OCI-LY7 (cell line): ENCODE measurements around the gene SMARCAD1. TPM values are rescaled to one million over a fixed set of nuclear protein-coding genes. Genes with fewer than 3 reads are reported as not detected.

Experiments used
- BruUV-seq: library from RNA; stranded (reverse); fragments of 400-500 nt; replicated peaks from 2 replicates; lab custom pipeline; 2021; lab: Mats Ljungman, UMichigan
- CTCF ChIA-PET: fragments of 300-600 bp; sonication (Branson Sonifier 250); formaldehyde crosslinking; loops from one replicate; lab custom pipeline; 2022; ENCODE audit warnings: antibody characterized with exemption; ENCODE audit not compliant: unreplicated experiment; lab: Charles Lee
- POLR2A ChIA-PET: fragments of 300-600 bp; sonication (Branson Sonifier 250); formaldehyde crosslinking; loops from one replicate; lab custom pipeline; 2022; ENCODE audit warnings: antibody characterized with exemption; lab: Charles Lee
- DNase-seq: peaks from one replicate; pipeline ENCODE4 v3.0.0-alpha.2; 2015; ENCODE audit warnings: low spot score
- H2AFZ ChIP-seq: fragments of 200-600 bp; sonication (generic), shearing (Covaris generic); 2 replicates; pipeline ENCODE4 v1.6.1; 2014; ENCODE audit warnings: mild to moderate bottlenecking, antibody characterized with exemption, low read length, moderate library complexity
- H3K27ac ChIP-seq: fragments of 200-600 bp; sonication (generic); 2 replicates; pipeline ENCODE4 v1.5.1; 2014; ENCODE audit warnings: mixed run types, low read depth, mild to moderate bottlenecking, moderate library complexity, low read length, inconsistent platforms; ENCODE audit not compliant: poor library complexity, severe bottlenecking
- H3K36me3 ChIP-seq: fragments of 200-600 bp; sonication (generic); 2 replicates; pipeline ENCODE4 v1.6.1; 2014; ENCODE audit warnings: mild to moderate bottlenecking, antibody characterized with exemption, low read length, moderate library complexity, mixed read lengths; ENCODE audit not compliant: insufficient read depth
- H3K4me1 ChIP-seq: fragments of 200-600 bp; sonication (generic); 2 replicates; pipeline ENCODE4 v1.5.1; 2014; ENCODE audit warnings: mild to moderate bottlenecking, low read length; ENCODE audit not compliant: insufficient read depth, poor library complexity, severe bottlenecking
- H3K4me2 ChIP-seq: fragments of 200-600 bp; sonication (generic); 2 replicates; pipeline ENCODE4 v1.6.1; 2014; ENCODE audit warnings: mild to moderate bottlenecking, low read length
- H3K4me3 ChIP-seq: fragments of 200-600 bp; sonication (generic); 2 replicates; pipeline ENCODE4 v1.5.1; 2014; ENCODE audit warnings: mild to moderate bottlenecking, low read depth, low read length; ENCODE audit not compliant: poor library complexity, severe bottlenecking
- H3K79me2 ChIP-seq: fragments of 200-600 bp; sonication (generic); 2 replicates; pipeline ENCODE4 v1.6.1; 2016; ENCODE audit warnings: low read depth, mild to moderate bottlenecking, low read length, moderate library complexity, mixed read lengths; ENCODE audit not compliant: insufficient read depth
- H3K9me2 ChIP-seq: fragments of 200-600 bp; sonication (generic); 2 replicates; pipeline ENCODE4 v1.6.1; 2016; ENCODE audit warnings: mild to moderate bottlenecking, low read length, mixed read lengths; ENCODE audit not compliant: insufficient read depth
- H3K9me3 ChIP-seq: fragments of 200-600 bp; sonication (generic); 2 replicates; pipeline ENCODE4 v1.6.1; 2014; ENCODE audit warnings: mild to moderate bottlenecking, mixed run types, low read length, mixed read lengths
- H4K20me1 ChIP-seq: fragments of 200-600 bp; sonication (generic); 2 replicates; pipeline ENCODE4 v1.6.1; 2014; ENCODE audit warnings: mild to moderate bottlenecking, antibody characterized with exemption, low read length, moderate library complexity, mixed read lengths; ENCODE audit not compliant: insufficient read depth
- EZH2phosphoT487 ChIP-seq: fragments of 200-600 bp; sonication (generic); IDR thresholded peaks from 2 replicates; pipeline ENCODE4 v1.6.1; 2018; ENCODE audit warnings: low read depth, borderline replicate concordance, mild to moderate bottlenecking, mixed run types, antibody characterized with exemption, low read length, moderate library complexity, mixed read lengths
- intact Hi-C: fragments of 100-400 bp; cut with micrococcal nuclease; formaldehyde crosslinking; loops from one replicate; pipeline ENCODE4 v1.10.0; 2022; ENCODE audit not compliant: unreplicated experiment
- total RNA-seq, 2 experiments: library from RNA; depleted of rRNA in 1 of 2; stranded (reverse); fragments of >200 nt in 1 of 2; shearing (Covaris generic) in 1 of 2; gene quantifications; 2 replicates each; pipeline ENCODE4 v1.2.3, GENCODE V29; 2014 to 2022
- TF ChIP-seq, protein P1 (sequence below): fragments of 200-600 bp; sonication (generic); conservative IDR thresholded peaks from 2 replicates; pipeline ENCODE4 v1.5.1; 2014; ENCODE audit warnings: mild to moderate bottlenecking, antibody characterized with exemption, low read length, moderate library complexity, mixed read lengths

The SMARCAD1 gene
- total RNA-seq, 2 experiments from 2014 or later: 29.9 to 47.5 TPM

DNA sequence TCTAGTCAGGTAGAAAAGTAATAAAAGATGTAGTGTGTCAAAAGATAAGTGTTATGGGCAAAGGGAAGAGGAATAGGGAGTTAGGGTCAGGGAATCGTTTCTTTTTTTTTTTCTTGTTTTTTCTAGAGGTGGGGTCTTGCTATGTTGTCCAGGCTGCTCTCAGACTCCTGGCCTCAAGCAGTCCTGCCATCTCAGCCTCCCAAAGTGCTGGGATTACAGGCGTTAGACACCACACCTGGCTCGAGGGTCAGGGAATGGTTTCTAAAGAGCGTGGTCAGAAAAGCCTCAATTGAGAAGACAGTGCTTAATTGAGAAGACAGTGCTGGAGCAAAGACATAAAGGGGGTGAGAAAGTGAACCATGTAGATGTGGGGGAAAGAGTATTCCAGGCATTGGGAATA, 19.1 kb downstream of the SMARCAD1 start:
- no peak overlapping the region for H2AFZ ChIP-seq
- no peaks in the 10 kb centered on the region for H3K9me3 ChIP-seq
- TF ChIP-seq EZH2phosphoT487: no peak
- TF ChIP-seq, protein P1, sequence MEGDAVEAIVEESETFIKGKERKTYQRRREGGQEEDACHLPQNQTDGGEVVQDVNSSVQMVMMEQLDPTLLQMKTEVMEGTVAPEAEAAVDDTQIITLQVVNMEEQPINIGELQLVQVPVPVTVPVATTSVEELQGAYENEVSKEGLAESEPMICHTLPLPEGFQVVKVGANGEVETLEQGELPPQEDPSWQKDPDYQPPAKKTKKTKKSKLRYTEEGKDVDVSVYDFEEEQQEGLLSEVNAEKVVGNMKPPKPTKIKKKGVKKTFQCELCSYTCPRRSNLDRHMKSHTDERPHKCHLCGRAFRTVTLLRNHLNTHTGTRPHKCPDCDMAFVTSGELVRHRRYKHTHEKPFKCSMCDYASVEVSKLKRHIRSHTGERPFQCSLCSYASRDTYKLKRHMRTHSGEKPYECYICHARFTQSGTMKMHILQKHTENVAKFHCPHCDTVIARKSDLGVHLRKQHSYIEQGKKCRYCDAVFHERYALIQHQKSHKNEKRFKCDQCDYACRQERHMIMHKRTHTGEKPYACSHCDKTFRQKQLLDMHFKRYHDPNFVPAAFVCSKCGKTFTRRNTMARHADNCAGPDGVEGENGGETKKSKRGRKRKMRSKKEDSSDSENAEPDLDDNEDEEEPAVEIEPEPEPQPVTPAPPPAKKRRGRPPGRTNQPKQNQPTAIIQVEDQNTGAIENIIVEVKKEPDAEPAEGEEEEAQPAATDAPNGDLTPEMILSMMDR: no peak
- H3K27ac ChIP-seq: no peak overlapping the region
- H3K79me2 ChIP-seq: peaks cover 49% of the 10 kb centered on the region
- ChIA-PET POLR2A (interaction anchor here (0.7 kb wide), 1 partner anchor 54 kb away, joined by 6 read pairs; no protein-coding TSS in a partner anchor), CTCF (no interaction called here)
- no peaks in the 10 kb centered on the region for H3K9me2 ChIP-seq
- intact Hi-C loops: no loop called here
- H3K4me2 ChIP-seq: no peak overlapping the region
- no peaks in the 10 kb centered on the region for H3K4me1 ChIP-seq
- DNase-seq: no peak
- H3K36me3 ChIP-seq: peaks cover 90% of the 10 kb centered on the region
- no TSS peak for BruUV-seq
- no peak overlapping the region for H3K4me3 ChIP-seq
- no peaks in the 10 kb centered on the region for H4K20me1 ChIP-seq

DNA sequence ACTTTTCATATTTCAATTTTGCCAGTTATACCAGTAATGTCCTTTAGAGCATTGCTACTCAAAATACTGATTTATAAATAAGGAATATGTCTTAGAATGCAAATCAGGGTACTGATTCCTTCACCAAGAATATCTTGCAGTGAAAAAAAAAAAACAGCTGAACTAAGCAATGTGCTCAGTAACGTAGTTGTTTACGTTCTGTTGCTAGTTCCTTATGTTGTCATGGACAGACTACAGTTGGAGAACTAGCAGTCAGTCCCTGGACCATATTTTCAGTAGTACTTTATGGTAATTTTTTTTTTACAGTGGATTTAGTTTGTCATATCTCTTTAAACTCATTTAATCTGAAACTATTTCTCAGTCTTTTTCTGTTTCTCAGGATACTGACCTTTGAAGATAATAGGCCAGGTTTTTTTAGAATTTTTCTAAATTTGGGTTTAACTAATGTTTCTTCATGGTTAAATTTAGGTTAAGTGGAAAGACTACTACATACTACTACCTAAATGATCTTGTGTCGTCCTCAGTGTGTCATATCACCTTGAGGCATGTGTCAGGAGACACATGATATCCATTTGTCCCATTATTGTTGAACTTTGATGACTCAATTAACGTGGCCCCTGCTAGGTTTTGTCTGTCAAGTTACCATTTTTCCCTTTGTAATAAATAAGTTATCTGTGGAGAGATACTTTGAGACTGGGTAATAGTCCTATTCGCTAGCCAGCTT, 21.0 kb downstream of the SMARCAD1 start:
- Histone ChIP-seq H3K4me1 (no peaks in the 10 kb centered on the region), H3K4me3 (no peak overlapping the region), H4K20me1 (no peaks in the 10 kb centered on the region), H3K9me3 (no peaks in the 10 kb centered on the region), H2AFZ (no peak overlapping the region), H3K36me3 (peaks cover 95% of the 10 kb centered on the region), H3K9me2 (no peaks in the 10 kb centered on the region), H3K4me2 (no peak overlapping the region), H3K79me2 (peaks cover 40% of the 10 kb centered on the region), H3K27ac (no peak overlapping the region)
- ChIA-PET CTCF (no interaction called here), POLR2A (no interaction called here)
- intact Hi-C loops: no loop called here
- TF ChIP-seq EZH2phosphoT487: no peak
- TF ChIP-seq, protein P1: no peak
- BruUV-seq: no TSS peak
- no peak for DNase-seq

DNA sequence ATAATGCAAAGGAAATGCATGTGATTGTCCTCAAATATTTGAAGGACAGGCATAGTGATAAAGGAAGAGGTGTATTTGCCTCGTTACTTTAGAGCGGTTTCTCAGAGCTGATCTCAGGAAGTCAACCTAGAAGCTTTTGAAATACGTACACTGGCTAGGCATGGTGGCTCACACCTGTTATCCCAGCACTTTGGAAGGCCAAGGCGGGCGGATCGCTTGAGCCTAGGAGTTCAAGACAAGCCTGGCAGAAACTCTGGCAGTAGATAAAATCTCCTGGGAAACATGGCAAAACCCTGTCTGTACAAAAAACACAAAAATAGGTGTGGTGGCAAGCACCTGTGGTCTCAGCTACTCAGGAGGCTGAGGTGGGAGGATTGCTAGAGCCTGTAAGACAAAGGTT, 24.9 kb downstream of the SMARCAD1 start:
- intact Hi-C loops: no loop called here

More for the DNA sequence above, 24.9 kb downstream of the SMARCAD1 start:
- Histone ChIP-seq H3K4me1 (no peaks in the 10 kb centered on the region), H3K9me2 (no peaks in the 10 kb centered on the region), H3K4me2 (no peak overlapping the region), H3K36me3 (peaks cover 98% of the 10 kb centered on the region), H2AFZ (no peak overlapping the region), H3K4me3 (no peak overlapping the region), H3K9me3 (no peaks in the 10 kb centered on the region), H3K27ac (no peak overlapping the region), H3K79me2 (peaks cover 6% of the 10 kb centered on the region; the same call in 1 of the 2 replicates), H4K20me1 (no peaks in the 10 kb centered on the region)
- CTCF ChIA-PET: no interaction called here
- no TSS peak for BruUV-seq
- POLR2A ChIA-PET: no interaction called here
- TF ChIP-seq EZH2phosphoT487: no peak
- TF ChIP-seq, protein P1: no peak
- DNase-seq: no peak
